GM12891 (cell line): Measurements from ENCODE around the gene TTC22.

ENCODE experiments used
- POLR2A ChIP-seq: IDR thresholded peaks from 2 replicates; pipeline ENCODE4 v1.6.1; 2011; ENCODE audit warnings: low read depth, low read length, control low read depth
- POLR2AphosphoS5 ChIP-seq: IDR thresholded peaks from 2 replicates; pipeline ENCODE4 v1.6.1; 2011; ENCODE audit warnings: low read depth, low read length, control low read depth
- POU2F2 ChIP-seq: IDR thresholded peaks from 2 replicates; pipeline ENCODE4 v1.6.1; 2011; ENCODE audit warnings: low read depth, mild to moderate bottlenecking, control low read depth, low read length, moderate library complexity
- TAF1 ChIP-seq: IDR thresholded peaks from 2 replicates; pipeline ENCODE4 v1.6.1; 2011; ENCODE audit warnings: low read depth, low read length, control low read depth

- TF ChIP-seq POLR2AphosphoS5: no peak
- no peak for TF ChIP-seq POLR2A
- TF ChIP-seq POU2F2: no peak
- no peak for TF ChIP-seq TAF1
Measured at GRCh38 chr1:54850737-54851136, 49.6 kb upstream of the TTC22 start.
